SK-N-DZ (cell line): ENCODE data around the gene ARHGAP40.
A peak's percentile ranks its signal among the peaks of the same experiment; 100 is the strongest.

Experiments used
- DNase-seq: peaks from one replicate; pipeline ENCODE4 v3.0.0-alpha.2; 2015; ENCODE audit warnings: low spot score

Gene ARHGAP40

DNA sequence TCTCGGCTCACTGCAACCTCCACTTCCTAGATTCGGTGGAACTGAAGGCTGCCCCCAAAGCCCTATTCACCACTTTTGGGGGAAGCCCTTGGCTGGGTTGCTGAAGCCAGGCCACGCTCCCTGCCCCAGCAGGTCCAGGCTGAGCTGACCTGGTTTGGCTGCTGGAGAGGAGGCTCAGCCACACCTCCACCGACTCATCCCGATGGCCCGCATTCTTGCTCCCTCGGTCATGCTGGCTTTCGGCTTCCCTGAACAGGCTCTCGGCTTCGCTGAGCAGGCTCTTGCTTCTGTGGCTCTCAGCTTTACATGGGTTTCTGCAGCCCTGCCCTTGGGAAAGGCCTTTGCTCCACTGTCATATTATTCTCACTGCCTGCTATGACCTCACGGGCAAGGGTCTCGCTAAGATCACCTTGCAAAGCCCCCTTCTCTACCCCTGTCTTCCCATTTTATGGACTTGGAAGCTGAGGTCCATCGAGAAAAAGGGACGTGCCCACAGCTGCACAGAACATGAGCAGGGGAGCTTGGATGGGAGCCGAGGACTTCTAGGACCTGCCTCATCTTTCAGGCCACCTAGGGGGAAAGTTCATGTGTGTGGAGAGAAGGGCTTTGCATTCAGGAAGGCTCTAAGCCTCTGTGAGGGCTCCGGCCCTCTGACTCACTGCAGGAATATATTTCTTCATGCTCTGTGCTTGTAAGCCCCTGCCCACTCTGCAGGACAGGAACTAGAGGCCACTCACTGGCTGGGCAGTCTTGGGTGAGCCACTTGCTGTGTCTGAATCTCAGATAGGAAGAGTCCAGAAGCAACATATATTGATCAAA, 15.6 kb downstream of the ARHGAP40 start:
- no peak for DNase-seq

GRCh38 chr20:38617830-38618196, 16.2 kb downstream of the ARHGAP40 start:
- no peak for DNase-seq

- no peak for DNase-seq
These were observed 18.8 kb downstream of the ARHGAP40 start for GRCh38 chr20:38620441-38620840.

DNA sequence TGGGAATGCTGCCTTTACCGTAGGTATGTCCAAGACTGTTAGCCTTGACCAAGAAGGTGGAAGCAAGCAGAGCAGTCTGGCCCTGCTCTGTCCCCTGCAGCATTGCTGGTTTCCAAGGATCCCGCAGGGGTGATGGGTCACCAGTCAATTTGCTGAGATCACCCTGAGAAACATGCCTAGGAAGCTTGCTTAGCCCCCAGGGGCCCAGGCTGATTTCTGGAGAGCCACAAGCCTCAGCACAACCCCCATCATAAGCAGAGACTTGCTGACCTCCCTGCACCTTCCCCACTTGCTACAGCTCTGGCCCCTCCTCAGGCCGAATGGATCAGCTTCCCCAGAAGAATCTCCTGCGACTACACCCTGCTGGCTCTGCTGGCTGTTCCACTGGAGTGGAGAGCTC, 21.5 kb downstream of the ARHGAP40 start:
- DNase-seq = no peak

- DNase-seq = no peak
These were observed 22.5 kb downstream of the ARHGAP40 start for GRCh38 chr20:38624084-38624483.

GRCh38 chr20:38625896-38626295, 24.3 kb downstream of the ARHGAP40 start:
- DNase-seq = no peak

GRCh38 chr20:38626921-38627659, 25.5 kb downstream of the ARHGAP40 start:
- DNase-seq = no peak

DNA sequence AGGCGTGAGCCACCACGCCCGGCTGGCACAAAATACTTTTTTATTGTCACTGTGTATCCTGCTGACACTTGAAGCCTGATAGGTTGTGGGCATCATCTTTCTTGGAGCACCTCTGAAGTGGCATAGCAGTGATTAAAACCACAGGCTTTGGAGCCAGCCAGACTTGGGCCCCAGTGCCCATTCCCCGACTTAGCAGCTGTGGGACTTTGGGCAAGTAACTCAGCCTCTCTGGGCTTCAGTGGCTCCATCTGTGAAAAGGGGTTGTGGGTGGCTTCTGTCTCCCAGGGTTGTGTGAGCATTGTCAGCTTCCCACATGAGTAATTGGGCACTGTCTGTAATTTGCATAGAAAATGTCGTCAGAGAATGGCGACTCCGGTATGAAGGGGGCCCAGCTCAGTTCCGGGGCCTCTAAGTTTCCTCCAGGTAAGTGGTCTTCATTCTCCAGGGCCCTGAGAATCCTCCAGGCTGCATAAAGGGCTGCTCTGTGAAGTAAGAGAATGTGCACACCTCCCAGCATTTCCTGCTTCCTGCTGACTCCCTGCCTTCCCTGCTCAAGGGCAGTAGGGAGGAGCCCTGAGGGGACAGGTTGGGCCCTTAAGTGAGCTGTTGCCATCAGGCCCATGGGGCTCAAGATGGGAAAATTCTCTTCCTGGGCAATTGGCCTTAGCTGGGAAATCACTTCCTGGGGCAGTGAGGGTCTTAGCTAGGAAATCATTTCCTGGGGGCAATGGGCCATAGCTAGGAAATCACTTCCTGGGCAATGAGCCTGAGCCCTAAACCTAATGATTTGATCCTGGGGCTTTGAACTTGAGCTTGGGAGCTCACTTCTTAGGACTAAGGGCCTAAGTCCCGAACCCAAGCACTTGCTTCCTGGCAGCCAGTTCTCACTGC, 27.2 kb downstream of the ARHGAP40 start:
- no peak for DNase-seq

DNA sequence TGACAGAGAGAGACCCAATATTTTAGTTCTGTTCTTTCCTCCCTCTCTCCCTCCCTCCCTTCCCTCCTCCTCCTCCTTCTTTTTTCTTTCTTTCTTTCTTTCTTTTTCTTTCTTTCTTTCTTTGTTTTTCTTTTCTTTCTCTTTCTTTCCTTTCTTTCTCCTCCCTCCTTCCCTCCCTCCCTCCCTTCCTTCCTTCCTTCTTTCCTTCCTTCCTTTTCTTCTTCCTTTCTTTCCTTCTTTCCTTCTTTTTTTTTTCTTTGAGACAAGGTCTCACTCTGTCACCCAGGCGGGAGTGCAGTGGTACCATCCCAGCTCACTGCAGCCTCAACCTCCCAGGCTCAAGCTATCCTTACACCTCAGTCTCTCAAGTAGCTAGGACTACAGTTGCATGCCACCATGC, 28.4 kb downstream of the ARHGAP40 start:
- no peak for DNase-seq

DNA sequence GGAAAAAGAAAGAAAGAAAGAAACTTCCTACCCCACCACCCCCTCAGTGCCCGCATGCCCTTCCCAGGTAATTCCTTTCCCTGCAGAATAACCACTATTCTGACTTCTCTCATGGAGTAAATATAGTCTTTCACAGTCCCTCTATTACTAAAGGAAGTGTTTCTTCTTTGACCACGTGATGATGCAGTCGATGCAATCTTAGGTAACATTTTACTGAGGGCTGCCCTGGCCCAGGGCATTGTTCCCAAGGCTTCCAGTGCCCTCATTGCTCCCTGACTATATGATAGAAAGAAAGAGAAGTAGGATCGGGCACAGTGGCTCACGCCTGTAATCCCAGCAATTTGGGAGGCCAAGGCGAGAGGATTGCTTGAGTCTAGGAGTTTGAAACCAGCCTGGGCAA, 29.1 kb downstream of the ARHGAP40 start:
- no peak for DNase-seq

DNA sequence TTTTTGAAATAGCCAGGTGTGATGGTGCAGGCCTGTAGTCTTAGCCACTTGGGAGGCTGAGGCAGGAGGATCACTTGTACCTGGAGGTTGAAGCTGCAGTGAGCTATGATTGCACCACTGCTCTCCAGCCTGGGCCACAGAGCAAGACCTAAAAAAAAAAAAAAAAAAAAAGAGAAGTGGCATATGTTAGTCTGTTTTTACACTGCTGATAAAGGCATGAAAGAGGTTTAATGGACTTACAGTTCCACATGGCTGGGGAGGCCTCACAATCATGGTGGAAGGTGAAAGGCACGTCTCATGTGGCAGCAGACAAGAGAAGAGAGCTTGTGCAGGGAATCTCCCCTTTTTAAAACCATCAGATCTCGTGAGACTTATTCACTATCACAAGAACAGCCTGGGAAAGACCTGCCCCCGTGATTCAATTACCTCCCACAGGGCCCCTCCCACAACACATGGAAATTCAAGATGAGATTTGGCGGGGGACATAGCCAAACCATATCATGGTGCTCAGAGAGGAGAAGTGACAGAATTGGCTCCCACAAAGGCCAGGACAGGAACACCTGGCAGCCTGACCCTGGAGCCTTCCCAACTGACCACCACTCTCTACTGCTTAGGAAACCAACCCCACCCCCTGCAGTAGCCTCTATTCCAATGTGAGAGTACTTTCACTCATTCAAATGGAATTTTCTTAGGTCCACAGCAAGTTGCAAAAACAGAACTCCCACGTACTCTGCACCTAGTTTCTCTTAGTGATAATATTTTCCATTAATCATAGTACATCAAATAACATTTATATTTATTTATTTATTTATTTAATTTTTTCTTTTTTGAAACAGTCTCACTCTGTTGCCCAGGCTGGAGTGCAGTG, 29.8 kb downstream of the ARHGAP40 start:
- peak; percentile 47 for DNase-seq

DNA sequence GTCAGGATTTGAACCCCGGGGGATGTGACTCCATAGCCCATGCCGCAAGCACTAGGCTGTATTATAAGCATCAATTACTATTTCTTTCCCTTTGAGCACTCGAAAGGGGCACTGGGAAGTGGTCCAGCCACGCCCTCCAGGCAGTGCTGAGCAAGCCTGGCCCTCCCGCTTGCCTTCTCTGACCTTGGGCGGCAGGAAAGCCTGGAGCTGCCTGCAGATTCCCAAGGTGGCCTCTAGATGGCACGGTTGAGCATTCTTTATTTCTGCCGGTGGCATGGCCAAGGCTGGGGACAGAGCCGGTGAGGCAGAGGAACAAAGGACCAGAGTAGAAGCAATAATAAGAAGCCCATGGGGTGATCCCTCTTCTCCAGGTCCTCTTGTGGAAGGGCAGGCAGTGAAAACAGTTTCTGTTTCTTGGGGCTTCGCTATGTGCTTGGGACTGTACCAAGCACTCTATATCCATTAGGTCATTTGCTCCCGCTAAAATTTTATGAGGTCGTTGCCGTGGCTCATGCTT, 32.0 kb downstream of the ARHGAP40 start:
- DNase-seq = peak; percentile 81

DNA sequence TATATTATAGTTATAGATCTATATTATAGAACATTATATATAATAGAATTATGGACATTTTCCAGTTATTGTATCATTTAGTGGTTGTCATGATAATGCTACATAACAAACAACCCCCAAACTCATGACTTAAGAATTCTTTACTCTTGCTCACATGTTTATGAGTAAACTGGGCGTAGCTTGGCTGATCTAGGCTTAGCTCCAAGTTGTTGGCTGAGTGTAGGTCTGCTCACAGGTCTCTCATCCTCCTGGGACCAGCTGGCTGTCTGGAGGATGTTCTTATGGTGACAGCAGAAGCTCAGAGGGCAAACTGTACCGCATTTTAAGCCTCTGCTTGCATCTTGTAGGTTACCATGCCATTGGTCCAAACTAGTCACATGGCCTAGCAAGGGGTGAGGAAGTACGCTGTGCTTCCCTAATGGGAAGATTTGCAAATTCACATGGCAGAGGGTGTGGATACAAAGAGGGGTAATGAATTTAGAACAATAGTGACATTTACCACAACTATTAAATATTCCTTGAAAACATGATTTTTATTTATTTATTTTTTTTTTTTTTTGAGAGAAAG, 34.2 kb downstream of the ARHGAP40 start:
- DNase-seq = no peak

- DNase-seq = peak; percentile 61
These were observed 38.9 kb downstream of the ARHGAP40 start for GRCh38 chr20:38640521-38640920.

GRCh38 chr20:38642498-38642897, 40.9 kb downstream of the ARHGAP40 start:
- DNase-seq = no peak

GRCh38 chr20:38644588-38645260, 43.1 kb downstream of the ARHGAP40 start:
- no peak for DNase-seq

DNA sequence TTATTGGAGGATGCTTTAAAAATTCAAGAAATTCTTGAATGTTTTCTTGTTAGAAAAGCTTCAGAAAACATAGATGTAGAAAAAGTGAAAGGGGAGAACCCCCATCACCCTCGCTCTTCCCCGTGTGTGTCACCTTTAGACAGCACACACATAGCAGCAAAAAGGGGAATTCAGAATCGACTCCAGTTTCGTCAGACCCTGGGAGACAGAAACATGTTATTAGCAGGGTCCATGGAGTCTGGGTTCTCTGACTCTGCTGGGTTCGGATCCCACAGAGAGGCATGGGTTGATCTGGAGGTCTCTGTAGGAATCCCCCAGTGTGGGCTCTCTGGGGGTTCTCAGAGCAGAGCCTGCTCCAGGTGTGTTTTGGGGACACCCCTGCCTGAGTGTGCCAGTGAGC, 43.7 kb downstream of the ARHGAP40 start:
- DNase-seq = no peak

DNA sequence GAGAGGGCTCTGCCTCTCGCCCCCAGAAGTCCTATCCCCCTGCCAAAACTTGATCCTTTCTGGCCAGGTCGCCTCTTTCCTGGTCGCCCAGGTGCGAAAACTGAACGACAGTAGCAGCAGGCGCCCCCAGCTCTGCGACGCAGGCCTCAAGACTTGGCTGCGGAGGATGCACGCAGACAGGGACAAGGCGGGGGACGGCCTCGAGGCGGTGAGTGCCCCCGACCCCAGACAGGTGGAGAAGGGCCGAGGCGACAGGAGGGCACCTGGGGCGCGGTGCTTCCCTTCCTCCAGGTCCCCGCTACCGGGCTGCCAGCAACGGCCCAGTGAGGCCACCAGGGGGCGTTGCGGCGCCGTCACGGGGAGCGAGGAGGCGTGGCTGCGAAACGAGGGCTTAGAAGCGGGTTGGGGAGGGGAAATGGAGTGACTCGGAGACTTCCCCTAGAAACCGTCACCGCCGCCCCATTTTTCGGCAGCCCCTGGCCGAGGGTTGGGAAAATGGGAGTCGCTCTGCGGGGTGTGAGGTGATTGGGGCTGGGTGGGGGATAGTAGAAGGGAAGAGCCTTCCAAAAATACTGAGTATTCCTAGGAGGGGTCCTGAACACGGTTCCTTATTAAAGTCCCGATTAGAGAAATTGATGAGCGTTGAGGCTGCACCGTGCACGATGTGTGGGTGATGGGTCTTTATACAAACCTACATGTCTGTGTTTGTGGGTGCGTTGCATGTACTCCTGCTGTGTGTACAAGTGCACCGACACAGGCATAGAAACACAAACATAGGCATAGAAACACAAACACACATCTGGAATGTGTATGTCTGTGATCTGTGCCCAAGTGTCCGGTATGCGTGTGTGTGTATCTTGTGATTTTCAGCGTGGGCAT, 44.6 kb downstream of the ARHGAP40 start:
- DNase-seq = peak; percentile 78
